Kidney epithelial cell (primary cell): ENCODE results near the gene CAPN14. TPM values are rescaled to one million over a fixed set of nuclear protein-coding genes. Genes with fewer than 3 reads are reported as not detected.

ENCODE experiments used
- DNase-seq: peaks from one replicate; pipeline ENCODE4 v3.0.0-alpha.2; 2010; ENCODE audit warnings: low read depth
- H3K27me3 ChIP-seq: 2 replicates; pipeline ENCODE4 v1.6.0; 2011; ENCODE audit warnings: low read length; ENCODE audit not compliant: control insufficient read depth, insufficient read depth
- H3K36me3 ChIP-seq: 2 replicates; pipeline ENCODE4 v1.5.1; 2011; ENCODE audit warnings: low read length; ENCODE audit not compliant: control insufficient read depth, insufficient read depth
- H3K4me3 ChIP-seq: 2 replicates; pipeline ENCODE4 v1.5.1; 2011; ENCODE audit warnings: low read depth, mild to moderate bottlenecking, control low read depth, low read length
- total RNA-seq: library from RNA; depleted of rRNA; stranded (reverse); fragments of >200 nt; gene quantifications from 2 replicates; pipeline ENCODE4 v1.2.3, GENCODE V29; 2015
- TF ChIP-seq, protein P1 (sequence below): IDR thresholded peaks from 2 replicates; pipeline ENCODE4 v1.5.1; 2011; ENCODE audit warnings: mild to moderate bottlenecking, moderate library complexity, low read length, control low read depth, inconsistent platforms; ENCODE audit not compliant: insufficient read depth, poor library complexity, severe bottlenecking

CAPN14 gene
- total RNA-seq, 1 donor from 2014 or later: 0.58 TPM

DNA sequence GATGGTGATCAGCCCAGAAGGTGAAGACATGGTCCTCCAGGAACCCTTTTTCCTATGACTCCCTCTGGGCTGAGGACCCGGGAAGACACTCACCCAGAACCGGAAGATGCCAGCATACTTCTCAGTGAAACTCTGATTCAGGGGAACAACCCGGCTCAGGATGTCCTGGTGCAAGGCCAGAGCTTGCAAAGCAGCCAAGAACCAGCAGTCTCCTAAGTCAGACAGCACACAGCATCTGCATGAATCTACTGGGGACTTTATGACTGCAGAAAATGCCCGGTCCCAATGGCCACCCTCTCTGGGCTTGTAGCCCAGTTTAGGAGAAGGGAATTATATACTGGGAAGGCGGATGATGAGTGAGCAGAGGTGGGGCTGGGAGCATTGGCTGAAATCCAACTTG lies 15.3 kb downstream of the CAPN14 start:
- TF ChIP-seq, protein P1, sequence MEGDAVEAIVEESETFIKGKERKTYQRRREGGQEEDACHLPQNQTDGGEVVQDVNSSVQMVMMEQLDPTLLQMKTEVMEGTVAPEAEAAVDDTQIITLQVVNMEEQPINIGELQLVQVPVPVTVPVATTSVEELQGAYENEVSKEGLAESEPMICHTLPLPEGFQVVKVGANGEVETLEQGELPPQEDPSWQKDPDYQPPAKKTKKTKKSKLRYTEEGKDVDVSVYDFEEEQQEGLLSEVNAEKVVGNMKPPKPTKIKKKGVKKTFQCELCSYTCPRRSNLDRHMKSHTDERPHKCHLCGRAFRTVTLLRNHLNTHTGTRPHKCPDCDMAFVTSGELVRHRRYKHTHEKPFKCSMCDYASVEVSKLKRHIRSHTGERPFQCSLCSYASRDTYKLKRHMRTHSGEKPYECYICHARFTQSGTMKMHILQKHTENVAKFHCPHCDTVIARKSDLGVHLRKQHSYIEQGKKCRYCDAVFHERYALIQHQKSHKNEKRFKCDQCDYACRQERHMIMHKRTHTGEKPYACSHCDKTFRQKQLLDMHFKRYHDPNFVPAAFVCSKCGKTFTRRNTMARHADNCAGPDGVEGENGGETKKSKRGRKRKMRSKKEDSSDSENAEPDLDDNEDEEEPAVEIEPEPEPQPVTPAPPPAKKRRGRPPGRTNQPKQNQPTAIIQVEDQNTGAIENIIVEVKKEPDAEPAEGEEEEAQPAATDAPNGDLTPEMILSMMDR: no peak
- DNase-seq: no peak
- peaks cover 3% of the 10 kb centered on the region for H3K27me3 ChIP-seq

DNA sequence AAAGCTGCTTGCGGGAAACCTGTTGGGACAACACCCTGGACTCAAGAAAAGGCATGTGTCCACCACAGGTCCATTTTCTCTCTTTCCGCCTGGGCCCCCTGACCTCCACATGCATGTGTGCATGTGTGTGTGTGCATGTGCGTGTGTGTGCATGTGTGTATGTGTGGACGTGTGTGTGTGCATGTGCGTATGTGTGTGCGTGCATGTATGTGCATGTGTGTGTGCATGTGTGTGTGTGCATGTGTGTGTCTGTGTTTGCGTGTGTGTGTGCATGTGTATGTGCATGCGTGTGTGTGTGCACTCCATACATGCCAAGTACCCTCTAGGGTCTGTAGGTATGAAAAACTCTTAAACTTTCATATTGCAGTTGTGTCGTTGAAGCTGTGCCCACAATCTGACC lies 16.3 kb downstream of the CAPN14 start:
- TF ChIP-seq, protein P1: no peak
- no peak for DNase-seq
- Histone ChIP-seq H3K27me3 (peaks cover 3% of the 10 kb centered on the region), H3K4me3 (no peak overlapping the region), H3K36me3 (no peaks in the 10 kb centered on the region)

More for the DNA sequence above, 15.3 kb downstream of the CAPN14 start:
- Histone ChIP-seq H3K36me3 (no peaks in the 10 kb centered on the region), H3K4me3 (no peak overlapping the region)

DNA sequence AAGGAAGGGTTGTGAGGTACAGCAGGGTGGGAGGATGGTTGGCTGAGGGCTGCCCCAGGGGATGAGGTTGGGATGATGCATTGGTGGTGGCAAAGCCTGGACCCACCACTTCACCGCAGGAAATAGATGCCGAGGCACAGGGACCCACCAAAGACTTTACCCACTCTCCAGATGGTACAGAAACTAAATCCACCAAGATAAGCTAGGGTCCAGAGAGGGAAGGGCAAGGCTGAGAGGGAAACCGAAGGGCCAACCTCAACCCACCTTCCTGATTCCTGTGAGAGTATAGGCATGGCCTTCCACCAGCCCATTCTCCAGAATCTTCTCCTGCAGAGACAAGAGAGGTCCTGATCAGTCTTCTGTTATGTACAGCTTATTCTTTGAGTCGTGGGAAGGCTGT lies 18.1 kb downstream of the CAPN14 start:
- no peak for DNase-seq
- H3K36me3 ChIP-seq: no peaks in the 10 kb centered on the region
- TF ChIP-seq, protein P1: no peak

DNA sequence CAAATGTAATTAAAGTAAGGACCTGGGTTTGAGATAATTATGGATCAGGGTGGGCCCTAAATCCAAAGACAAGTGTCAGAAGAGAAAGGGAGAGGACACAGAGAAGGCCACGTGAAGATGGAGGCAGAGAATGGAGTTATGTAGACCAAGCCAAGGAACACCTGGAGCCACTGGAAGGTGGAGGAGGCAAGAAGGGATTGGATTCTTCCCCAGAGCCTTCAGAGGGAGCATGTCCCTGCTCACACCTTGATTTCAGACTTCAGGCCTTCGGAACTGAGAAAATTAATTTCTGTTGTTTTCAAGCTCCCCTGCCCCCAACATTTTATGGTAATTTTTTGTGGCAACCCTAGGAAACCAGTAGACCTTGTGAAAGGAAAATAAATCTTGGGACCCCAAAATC lies 19.6 kb downstream of the CAPN14 start:
- no peak for DNase-seq
- no peak overlapping the region for H3K4me3 ChIP-seq
- TF ChIP-seq, protein P1: no peak
- H3K27me3 ChIP-seq: no peaks in the 10 kb centered on the region
- H3K36me3 ChIP-seq: no peaks in the 10 kb centered on the region

More for the DNA sequence above, 18.1 kb downstream of the CAPN14 start:
- no peaks in the 10 kb centered on the region for H3K27me3 ChIP-seq
- no peak overlapping the region for H3K4me3 ChIP-seq

DNA sequence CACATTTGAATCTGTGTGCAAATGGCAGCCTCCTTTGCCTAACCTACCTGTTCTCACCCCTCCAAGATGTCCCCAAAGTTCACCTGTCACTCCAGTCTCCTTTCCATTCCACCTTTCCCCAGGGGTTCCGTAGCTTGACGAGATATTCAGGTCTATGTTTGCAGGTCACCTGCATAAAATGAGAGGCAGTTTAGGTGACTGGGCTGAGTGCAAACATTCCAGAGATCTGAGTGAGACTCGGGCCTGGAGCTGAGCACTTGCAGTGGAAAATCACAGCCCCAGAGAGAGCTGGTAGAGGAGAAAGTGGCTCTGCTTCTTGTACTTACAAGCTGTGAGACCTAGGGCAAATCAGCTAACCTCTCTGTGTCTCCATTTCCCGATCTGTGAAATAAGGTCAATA lies 20.1 kb downstream of the CAPN14 start:
- no peak for DNase-seq
- Histone ChIP-seq H3K36me3 (no peaks in the 10 kb centered on the region), H3K4me3 (no peak overlapping the region), H3K27me3 (no peaks in the 10 kb centered on the region)
- TF ChIP-seq, protein P1: no peak

DNA sequence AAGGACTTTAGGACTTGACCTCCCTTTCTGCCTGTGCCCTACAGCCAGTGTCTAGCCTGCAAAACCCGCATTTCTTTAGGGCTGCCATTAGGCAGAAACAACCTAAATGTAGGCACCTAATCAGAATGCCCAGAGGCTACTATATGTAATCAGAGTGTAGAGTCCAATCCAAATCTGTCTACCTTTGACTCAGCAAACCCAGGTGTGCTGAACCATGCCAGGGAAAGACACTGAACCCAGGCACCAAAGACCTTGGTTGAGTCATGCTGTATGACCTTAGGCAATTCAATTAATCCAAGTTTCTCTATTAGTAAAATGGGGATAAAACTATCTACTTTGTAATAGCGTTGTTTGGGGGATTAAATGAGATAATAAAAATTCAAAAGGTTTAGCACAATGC lies 20.7 kb downstream of the CAPN14 start:
- no peaks in the 10 kb centered on the region for H3K36me3 ChIP-seq
- no peak overlapping the region for H3K4me3 ChIP-seq
- TF ChIP-seq, protein P1: no peak
- DNase-seq: no peak
- no peaks in the 10 kb centered on the region for H3K27me3 ChIP-seq
